Central memory CD8-positive, alpha-beta T cell (primary cell): ENCODE results near the gene GPX5.

Experiments used
- ATAC-seq: fragments of 150-1000 bp; cut with Tn5 transposase; replicated peaks from 2 replicates; pipeline ENCODE4 v1.10.0; 2022; ENCODE audit warnings: mild to moderate bottlenecking, moderate FRiP score, moderate number of reproducible peaks; ENCODE audit not compliant: poor library complexity, severe bottlenecking; ENCODE audit errors: extremely low read depth
- DNase-seq, 2 donors: peaks; one replicate each; pipeline ENCODE4 v3.0.0; 2021; ENCODE audit warnings: low spot score in 2 of 2
- H3K27ac Mint-ChIP-seq: one replicate; pipeline ENCODE4 v1.8.0; 2022; ENCODE audit warnings: low read depth, mild to moderate bottlenecking, moderate library complexity, mixed read lengths
- H3K27me3 Mint-ChIP-seq: one replicate; pipeline ENCODE4 v1.8.0; 2022; ENCODE audit warnings: mixed read lengths
- H3K36me3 Mint-ChIP-seq: one replicate; pipeline ENCODE4 v1.8.0; 2022; ENCODE audit warnings: mild to moderate bottlenecking, moderate library complexity, mixed read lengths; ENCODE audit not compliant: insufficient read depth
- H3K4me1 Mint-ChIP-seq: one replicate; pipeline ENCODE4 v1.8.0; 2022; ENCODE audit warnings: mixed read lengths
- H3K4me3 Mint-ChIP-seq: one replicate; pipeline ENCODE4 v1.8.0; 2022; ENCODE audit warnings: mild to moderate bottlenecking, moderate library complexity, mixed read lengths
- H3K9me3 Mint-ChIP-seq: one replicate; pipeline ENCODE4 v1.8.0; 2022; ENCODE audit warnings: mixed read lengths

Gene GPX5, protein sequence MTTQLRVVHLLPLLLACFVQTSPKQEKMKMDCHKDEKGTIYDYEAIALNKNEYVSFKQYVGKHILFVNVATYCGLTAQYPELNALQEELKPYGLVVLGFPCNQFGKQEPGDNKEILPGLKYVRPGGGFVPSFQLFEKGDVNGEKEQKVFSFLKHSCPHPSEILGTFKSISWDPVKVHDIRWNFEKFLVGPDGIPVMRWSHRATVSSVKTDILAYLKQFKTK

DNA sequence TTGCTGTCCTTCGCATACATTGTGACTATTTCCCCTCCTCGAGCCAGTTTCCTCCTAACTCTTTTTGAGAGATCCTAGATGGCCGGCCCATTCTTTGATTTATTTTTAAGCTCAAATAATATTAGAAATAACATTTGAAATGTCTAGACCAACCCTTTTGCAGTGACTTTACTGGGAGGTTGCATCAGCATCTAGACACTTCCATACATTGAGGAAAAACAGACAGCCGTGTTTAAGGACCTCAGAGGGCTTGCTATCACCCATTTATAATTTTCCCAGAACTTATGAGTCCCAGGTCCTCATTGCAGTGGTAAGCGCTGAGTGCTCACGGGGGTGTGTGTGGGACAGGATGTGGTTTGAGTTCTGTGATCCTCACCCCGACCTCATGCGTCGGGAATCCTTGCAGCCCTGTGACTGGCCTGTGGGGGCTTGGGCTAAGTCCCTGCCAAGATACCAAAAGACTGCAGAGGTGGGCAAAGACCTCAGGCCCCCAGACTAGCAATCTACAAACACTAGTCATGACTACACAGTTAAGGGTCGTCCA lies at the start of gene GPX5:
Gene GPX5 (plus strand): TSS at position 386 of the 544 bp plus-strand sequence. CDS start 133 bp downstream, at position 519.
- peak; percentile 40 for ATAC-seq
- no peak for DNase-seq
- H3K4me1 Mint-ChIP-seq, result peaks cover 18% of the 10 kb centered on the region
- H3K27ac Mint-ChIP-seq, result no peak within 1 kb of the TSS
- H3K4me3 Mint-ChIP-seq, result no peak within 1 kb of the TSS
- no peaks in the 10 kb centered on the region for H3K9me3 Mint-ChIP-seq
- H3K36me3 Mint-ChIP-seq, result peaks cover 2% of the 10 kb centered on the region
- peaks cover 91% of the 10 kb centered on the region for H3K27me3 Mint-ChIP-seq

DNA sequence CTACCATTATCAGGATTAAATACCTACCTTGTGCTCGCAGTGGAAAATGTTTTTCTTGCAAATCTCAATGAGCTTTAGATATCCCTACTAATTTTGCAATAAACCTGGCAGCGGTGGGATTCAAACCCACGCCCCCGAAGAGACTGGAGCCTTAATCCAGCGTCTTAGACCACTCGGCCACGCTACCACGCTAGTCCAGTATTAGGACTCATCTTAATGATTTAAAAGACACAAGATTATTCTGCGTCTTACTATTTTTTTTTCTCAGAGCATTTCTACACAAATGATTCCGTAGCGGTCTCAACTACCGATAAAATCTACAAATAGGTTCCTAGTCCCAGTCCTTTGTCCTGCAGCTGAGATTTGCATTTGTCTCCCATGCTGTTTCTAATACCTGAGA lies 47.2 kb upstream of the GPX5 start:
- Mint-ChIP-seq H3K27me3 (peaks cover 93% of the 10 kb centered on the region), H3K4me1 (peaks cover 5% of the 10 kb centered on the region), H3K4me3 (no peak overlapping the region), H3K9me3 (no peaks in the 10 kb centered on the region), H3K36me3 (no peaks in the 10 kb centered on the region), H3K27ac (no peak overlapping the region)
- ATAC-seq (no peak), DNase-seq (no peak)

DNA sequence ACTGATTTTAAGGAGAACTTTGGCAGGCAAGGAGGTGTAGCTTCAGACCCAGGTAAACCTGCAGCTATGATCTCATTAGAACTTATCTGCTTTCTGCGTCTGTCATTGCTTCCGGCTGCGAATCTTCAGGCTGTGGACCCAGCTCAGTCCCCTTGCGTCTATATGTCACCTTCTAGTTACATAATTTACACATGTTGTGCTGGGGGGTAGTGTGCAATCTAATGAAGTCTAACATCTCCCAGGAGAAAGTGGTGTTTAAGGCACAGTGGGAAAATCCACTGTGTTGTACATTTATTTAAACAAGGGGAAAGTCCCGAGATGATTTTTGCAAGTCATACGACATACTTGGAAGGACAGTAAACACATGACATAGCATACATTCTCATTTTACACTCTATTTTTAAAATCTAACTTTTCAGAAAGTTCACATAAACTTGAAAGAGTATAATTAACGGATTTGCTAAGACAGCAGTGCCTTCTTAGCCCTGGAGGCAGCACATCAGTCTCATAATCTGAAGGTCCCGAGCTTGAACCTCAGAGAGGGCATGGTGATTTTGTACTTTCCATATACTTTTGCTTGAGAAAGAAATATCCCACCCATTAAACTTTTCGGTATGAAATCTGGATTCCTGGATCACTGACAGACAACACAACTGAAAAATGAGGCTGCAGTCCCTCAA lies 45.3 kb upstream of the GPX5 start:
- Mint-ChIP-seq H3K4me1 (peaks cover 5% of the 10 kb centered on the region), H3K27ac (no peak overlapping the region), H3K4me3 (no peak overlapping the region), H3K9me3 (no peaks in the 10 kb centered on the region), H3K27me3 (peaks cover 92% of the 10 kb centered on the region), H3K36me3 (no peaks in the 10 kb centered on the region)
- DNase-seq (no peak), ATAC-seq (no peak)

DNA sequence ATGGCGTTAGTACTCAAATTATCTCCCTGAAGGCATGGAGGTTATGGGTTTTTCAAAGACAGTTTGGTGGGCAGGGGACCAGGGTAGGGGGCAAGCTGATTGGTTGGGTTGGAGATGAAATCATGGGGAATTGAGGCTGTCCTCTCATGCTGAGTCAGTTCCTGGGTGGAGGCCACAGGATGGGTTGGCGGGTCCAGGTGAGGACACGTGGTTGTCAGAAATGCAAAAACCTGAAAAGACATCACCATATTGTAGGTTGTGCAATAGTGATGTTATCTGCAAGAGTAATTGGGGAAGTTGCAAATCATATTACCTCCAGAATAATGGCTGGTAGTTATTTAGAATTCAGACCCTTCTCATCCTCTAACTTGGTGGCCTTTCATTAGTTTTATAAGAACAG lies 40.2 kb upstream of the GPX5 start:
- no peak for DNase-seq
- H3K4me3 Mint-ChIP-seq, result no peak overlapping the region
- peaks cover 18% of the 10 kb centered on the region for H3K4me1 Mint-ChIP-seq
- H3K27ac Mint-ChIP-seq, result no peak overlapping the region
- ATAC-seq, result no peak
- no peaks in the 10 kb centered on the region for H3K9me3 Mint-ChIP-seq
- H3K36me3 Mint-ChIP-seq, result peaks cover 4% of the 10 kb centered on the region
- peaks cover 98% of the 10 kb centered on the region for H3K27me3 Mint-ChIP-seq

DNA sequence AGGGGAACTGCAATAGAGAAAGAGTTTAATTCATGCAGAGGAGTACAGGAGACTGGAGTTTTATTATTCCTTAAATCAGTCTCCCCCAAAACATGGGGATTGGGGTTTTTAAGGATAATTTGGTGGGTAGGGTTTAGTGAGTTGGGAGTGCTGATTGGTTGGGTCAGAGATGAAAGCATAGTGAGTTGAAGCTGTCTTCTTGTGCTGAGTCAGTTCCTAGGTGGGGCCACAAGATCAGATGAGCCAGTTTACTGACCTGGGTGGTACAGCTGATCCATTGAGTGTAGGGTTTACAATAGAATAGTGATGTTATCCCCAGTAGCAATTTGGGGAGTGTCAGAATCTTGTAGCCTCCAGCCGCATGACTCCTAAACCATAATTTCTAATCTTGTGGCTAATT lies 39.1 kb upstream of the GPX5 start:
- H3K4me1 Mint-ChIP-seq, result peaks cover 18% of the 10 kb centered on the region
- DNase-seq (no peak), ATAC-seq (no peak)
- H3K9me3 Mint-ChIP-seq, result no peaks in the 10 kb centered on the region
- no peak overlapping the region for H3K27ac Mint-ChIP-seq
- H3K4me3 Mint-ChIP-seq, result no peak overlapping the region
- peaks cover 98% of the 10 kb centered on the region for H3K27me3 Mint-ChIP-seq
- H3K36me3 Mint-ChIP-seq, result peaks cover 4% of the 10 kb centered on the region

DNA sequence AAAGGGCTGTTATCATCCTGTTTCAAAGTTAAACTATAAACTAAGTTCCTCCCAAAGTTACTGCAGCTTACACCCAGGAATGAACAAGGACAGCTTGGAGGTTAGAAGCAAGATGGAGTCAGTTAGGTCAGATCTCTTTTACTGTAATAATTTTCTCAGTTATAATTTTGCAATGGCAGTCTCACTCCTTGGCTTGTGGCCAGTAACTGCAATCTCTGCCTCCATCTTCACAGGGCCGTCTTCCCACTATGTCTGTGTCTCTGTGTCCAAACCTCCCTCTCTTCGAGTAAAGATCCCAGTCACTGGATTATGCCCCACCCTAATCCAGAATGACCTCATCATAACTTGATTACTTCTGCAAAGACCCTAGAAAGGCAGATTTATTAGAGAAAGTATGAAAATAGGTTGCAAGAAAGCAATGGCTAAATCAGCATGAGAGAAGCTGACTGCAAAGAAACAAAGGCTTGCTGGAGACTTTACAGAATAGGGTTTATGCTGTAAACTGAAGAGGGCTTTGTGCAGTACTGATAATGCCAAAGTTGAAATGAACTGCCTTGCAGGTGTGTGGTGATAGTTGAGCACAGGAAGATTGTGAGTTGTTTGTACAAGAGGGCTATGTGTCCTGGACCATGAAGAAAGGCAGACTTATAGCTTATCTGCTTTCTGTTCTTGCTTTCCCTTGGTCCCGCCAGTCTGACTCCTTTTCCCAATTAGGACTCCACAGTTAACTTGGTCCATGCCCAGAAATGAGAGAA lies 38.5 kb upstream of the GPX5 start:
- Mint-ChIP-seq H3K27me3 (peaks cover 98% of the 10 kb centered on the region), H3K27ac (no peak overlapping the region), H3K4me1 (peaks cover 18% of the 10 kb centered on the region)

DNA sequence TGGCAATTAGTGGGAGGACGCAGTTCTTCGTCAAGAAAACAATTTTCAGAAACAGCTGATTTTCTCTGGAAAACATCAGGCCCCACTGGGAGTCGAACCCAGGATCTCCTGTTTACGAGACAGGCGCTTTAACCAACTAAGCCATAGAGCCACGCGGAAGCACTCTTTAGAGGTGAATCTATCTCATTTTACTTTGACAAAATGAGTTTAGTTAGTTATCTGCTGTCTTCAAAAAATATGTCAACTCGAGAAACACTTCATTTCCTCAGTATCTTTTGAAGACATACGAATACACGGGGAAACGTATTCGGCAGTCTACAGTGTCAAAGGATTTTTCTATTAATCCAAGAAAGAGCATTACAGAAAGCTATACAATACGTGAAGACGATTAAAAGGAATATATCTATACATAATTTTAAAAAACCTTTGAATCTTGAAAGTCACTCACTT lies 36.7 kb upstream of the GPX5 start:
- Mint-ChIP-seq H3K4me3 (peak overlapping the region; percentile 43), H3K27ac (no peak overlapping the region), H3K9me3 (no peaks in the 10 kb centered on the region), H3K27me3 (peaks cover 98% of the 10 kb centered on the region), H3K36me3 (peaks cover 4% of the 10 kb centered on the region), H3K4me1 (peaks cover 18% of the 10 kb centered on the region)
- no peak for ATAC-seq
- DNase-seq, result no peak

More for the DNA sequence above, 38.5 kb upstream of the GPX5 start:
- no peaks in the 10 kb centered on the region for H3K9me3 Mint-ChIP-seq
- no peak for ATAC-seq
- H3K36me3 Mint-ChIP-seq, result peaks cover 4% of the 10 kb centered on the region
- DNase-seq, result no peak
- no peak overlapping the region for H3K4me3 Mint-ChIP-seq

DNA sequence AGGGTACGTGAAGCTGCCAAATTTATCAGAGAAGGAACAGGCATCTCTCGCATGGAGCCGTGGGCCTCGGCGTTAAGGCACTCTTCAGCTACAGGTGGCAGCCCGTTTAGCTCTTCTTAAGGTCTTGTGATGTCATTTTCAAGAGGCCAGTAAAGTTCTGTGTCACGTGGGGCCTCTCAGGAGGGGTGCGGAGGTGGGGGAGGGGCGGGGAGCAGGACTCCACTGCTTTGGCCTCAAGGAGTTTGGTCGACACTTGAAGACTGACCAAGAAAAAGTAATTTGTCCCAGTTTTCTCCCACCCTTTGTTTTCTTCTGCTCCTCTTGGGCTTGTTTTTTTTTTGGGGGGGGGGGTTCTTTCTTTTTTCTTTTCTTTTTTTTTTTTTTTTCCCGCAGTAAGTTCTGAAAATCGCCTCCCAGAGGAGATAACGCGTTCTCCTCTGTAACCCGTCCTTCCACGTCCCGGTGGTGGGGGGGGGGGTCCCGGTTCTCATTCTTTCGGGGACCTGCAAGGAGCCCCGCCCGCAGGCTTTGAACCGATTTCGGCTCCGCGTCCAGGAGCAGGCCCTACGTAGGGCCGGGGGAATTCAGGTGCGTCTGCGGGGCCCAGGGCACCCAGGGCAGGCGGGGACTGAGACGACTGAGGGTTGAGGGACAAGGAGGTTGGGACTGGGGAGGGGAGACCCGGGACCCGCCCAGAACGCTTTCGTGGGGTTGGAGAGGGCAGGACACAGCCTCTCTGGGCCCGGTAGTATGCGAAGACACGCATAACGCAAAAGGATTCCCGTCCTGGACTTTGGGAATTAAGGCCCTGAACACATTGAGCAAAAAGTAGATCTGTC lies 36.1 kb upstream of the GPX5 start:
- peak overlapping the region; percentile 43 for H3K4me3 Mint-ChIP-seq
- no peak overlapping the region for H3K27ac Mint-ChIP-seq
- ATAC-seq, result no peak
- peaks cover 99% of the 10 kb centered on the region for H3K27me3 Mint-ChIP-seq
- no peak for DNase-seq
- peaks cover 4% of the 10 kb centered on the region for H3K36me3 Mint-ChIP-seq
- H3K4me1 Mint-ChIP-seq, result peaks cover 18% of the 10 kb centered on the region
- no peaks in the 10 kb centered on the region for H3K9me3 Mint-ChIP-seq

DNA sequence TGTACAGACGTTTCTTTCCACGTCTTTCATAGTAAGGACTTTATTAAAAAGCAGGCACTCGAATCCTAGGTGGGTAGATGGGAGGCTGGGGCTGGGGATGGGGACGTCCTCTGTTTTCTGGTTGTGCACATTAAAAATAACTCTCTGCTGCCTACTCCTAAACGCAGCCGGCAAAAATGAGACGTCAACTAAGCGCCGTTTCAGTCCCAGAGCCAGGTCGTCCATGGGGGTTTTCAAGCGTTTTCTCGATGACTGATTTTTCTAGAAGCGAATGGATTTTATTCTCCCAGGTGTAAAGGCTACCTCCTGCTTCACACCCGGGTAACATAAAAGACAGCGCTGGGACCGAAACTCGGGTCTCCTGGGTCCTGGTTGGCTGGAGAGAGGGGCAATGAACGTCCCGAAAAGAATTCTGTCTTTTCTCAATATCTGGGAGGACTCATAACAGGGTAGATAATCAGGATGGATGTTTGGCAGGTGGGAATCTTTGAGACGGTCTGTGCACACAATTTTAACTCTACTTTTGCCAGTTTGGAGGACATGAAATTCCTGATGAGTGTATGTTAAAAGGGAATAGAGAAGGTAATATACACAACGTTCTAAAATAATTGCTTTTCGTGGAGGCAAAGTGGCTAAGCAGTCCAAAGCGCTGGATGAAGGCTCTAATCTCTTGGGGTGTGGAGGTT lies 35.3 kb upstream of the GPX5 start:
- DNase-seq (no peak), ATAC-seq (no peak)
- H3K27ac Mint-ChIP-seq, result no peak overlapping the region
- H3K27me3 Mint-ChIP-seq, result peaks cover 100% of the 10 kb centered on the region
- peak overlapping the region; percentile 43 for H3K4me3 Mint-ChIP-seq
- H3K36me3 Mint-ChIP-seq, result peaks cover 4% of the 10 kb centered on the region
- peaks cover 18% of the 10 kb centered on the region for H3K4me1 Mint-ChIP-seq
- H3K9me3 Mint-ChIP-seq, result no peaks in the 10 kb centered on the region

DNA sequence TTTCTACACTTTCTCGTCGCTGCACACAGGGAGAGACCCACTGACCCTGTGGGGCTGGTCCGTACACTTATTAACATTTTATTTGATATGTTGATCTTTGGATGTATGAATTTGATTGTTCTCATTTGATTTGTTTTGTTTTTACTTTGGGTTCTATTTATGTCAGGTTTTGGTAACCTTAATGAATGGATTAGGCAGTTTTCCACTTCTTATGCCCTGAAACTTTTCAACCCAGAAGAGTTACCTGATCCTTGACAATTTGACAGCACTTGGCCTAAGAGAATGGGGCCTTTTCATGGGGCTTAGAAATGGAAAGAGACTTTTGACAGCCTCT lies 33.7 kb upstream of the GPX5 start:
- DNase-seq (no peak), ATAC-seq (no peak)
- Mint-ChIP-seq H3K4me1 (peaks cover 18% of the 10 kb centered on the region), H3K36me3 (peaks cover 4% of the 10 kb centered on the region), H3K27ac (no peak overlapping the region), H3K27me3 (peaks cover 97% of the 10 kb centered on the region), H3K4me3 (no peak overlapping the region), H3K9me3 (no peaks in the 10 kb centered on the region)

DNA sequence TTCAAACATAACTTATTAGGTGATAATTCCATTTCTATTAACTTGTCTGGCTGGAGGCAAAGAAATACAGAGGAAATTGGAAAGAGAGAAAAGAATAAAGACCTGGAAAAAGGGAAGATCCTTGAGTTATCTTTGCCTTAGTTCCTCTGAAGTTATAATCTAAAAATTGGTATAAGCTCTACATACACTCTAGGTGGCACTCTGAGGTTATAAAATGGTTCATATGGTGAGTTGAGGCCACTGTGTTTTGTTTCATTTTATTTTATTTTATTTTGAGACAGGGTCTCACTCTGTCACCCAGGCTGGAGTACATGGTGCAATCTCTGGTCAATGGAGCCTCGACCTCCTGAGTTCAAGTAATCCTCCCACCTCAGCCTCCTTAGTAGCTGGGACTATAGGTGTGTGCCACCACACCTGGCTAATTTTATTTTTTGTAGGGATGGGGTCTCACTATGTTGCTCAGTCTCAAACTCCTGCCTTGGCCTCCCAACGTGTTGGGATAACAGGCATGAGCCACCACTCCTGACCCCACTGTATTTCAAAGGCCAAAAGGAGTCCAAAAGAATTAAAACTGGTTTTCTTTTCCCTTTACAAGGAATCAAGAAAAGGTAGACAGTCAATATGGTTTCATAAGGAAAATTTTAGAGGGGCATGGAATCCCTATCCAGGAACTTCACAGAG lies 29.4 kb upstream of the GPX5 start:
- H3K4me3 Mint-ChIP-seq, result no peak overlapping the region
- no peak for ATAC-seq
- H3K36me3 Mint-ChIP-seq, result no peaks in the 10 kb centered on the region
- no peaks in the 10 kb centered on the region for H3K9me3 Mint-ChIP-seq
- peaks cover 87% of the 10 kb centered on the region for H3K27me3 Mint-ChIP-seq
- DNase-seq, result no peak
- no peaks in the 10 kb centered on the region for H3K4me1 Mint-ChIP-seq
- H3K27ac Mint-ChIP-seq, result no peak overlapping the region
